H9 (cell line): Measurements from ENCODE around the gene SMC4. TPM values are rescaled to one million over a fixed set of nuclear protein-coding genes. Genes with fewer than 3 reads are reported as not detected.
A peak's percentile ranks its signal among the peaks of the same experiment; 100 is the strongest.

Source experiments
- DNase-seq: peaks from one replicate; pipeline ENCODE4 v3.0.0-alpha.2; 2017
- H2AFZ ChIP-seq: one replicate; pipeline ENCODE4 v1.6.1; 2013; ENCODE audit warnings: mild to moderate bottlenecking, low read length, control low read depth, moderate library complexity
- H2AK5ac ChIP-seq: 2 replicates; pipeline ENCODE4 v1.6.1; 2013; ENCODE audit warnings: low read length, control low read depth, mixed read lengths; ENCODE audit not compliant: insufficient read length
- H2BK120ac ChIP-seq: one replicate; pipeline ENCODE4 v1.6.1; 2013; ENCODE audit warnings: low read depth, mild to moderate bottlenecking, low read length, control low read depth, inconsistent platforms; ENCODE audit not compliant: poor library complexity, severe bottlenecking
- H2BK12ac ChIP-seq: 2 replicates; pipeline ENCODE4 v1.6.1; 2013; ENCODE audit warnings: low read length, control low read depth, mixed read lengths, low read depth; ENCODE audit not compliant: insufficient read length
- H2BK15ac ChIP-seq: 2 replicates; pipeline ENCODE4 v1.6.1; 2013; ENCODE audit warnings: low read depth, low read length, control low read depth
- H2BK20ac ChIP-seq: one replicate; pipeline ENCODE4 v1.6.1; 2013; ENCODE audit warnings: low read depth, mild to moderate bottlenecking, low read length, control low read depth, inconsistent platforms; ENCODE audit not compliant: poor library complexity, severe bottlenecking
- H2BK5ac ChIP-seq: 2 replicates; pipeline ENCODE4 v1.6.1; 2013; ENCODE audit warnings: low read length, control low read depth, mixed read lengths; ENCODE audit not compliant: insufficient read length
- H3K14ac ChIP-seq: 2 replicates; pipeline ENCODE4 v1.6.1; 2013; ENCODE audit warnings: low read length, control low read depth; ENCODE audit not compliant: insufficient read depth
- H3K18ac ChIP-seq: 2 replicates; pipeline ENCODE4 v1.6.1; 2013; ENCODE audit warnings: low read depth, mild to moderate bottlenecking, mixed read lengths, low read length, control low read depth; ENCODE audit not compliant: insufficient read length
- H3K23ac ChIP-seq: 2 replicates; pipeline ENCODE4 v1.6.1; 2013; ENCODE audit warnings: low read length, control low read depth, mixed read lengths, low read depth; ENCODE audit not compliant: insufficient read length
- H3K23me2 ChIP-seq: 2 replicates; pipeline ENCODE4 v1.6.1; 2013; ENCODE audit warnings: low read depth, mild to moderate bottlenecking, mixed read lengths, low read length, control low read depth; ENCODE audit not compliant: insufficient read length, poor library complexity, severe bottlenecking
- H3K27ac ChIP-seq: 2 replicates; pipeline ENCODE4 v1.5.1; 2013; ENCODE audit warnings: low read length, control low read depth, mixed read lengths, low read depth; ENCODE audit not compliant: insufficient read length
- H3K27me3 ChIP-seq: 2 replicates; pipeline ENCODE4 v1.6.1; 2013; ENCODE audit warnings: low read length, control low read depth, inconsistent platforms; ENCODE audit not compliant: insufficient read depth
- H3K4ac ChIP-seq: 2 replicates; pipeline ENCODE4 v1.6.1; 2013; ENCODE audit warnings: low read depth, mild to moderate bottlenecking, control low read depth, inconsistent platforms, low read length, moderate library complexity
- H3K4me1 ChIP-seq: 2 replicates; pipeline ENCODE4 v1.6.1; 2013; ENCODE audit warnings: low read length, control low read depth, inconsistent platforms; ENCODE audit not compliant: insufficient read depth
- H3K4me2 ChIP-seq: 2 replicates; pipeline ENCODE4 v1.6.1; 2013; ENCODE audit warnings: low read length, control low read depth, mixed read lengths; ENCODE audit not compliant: insufficient read length, insufficient read depth
- H3K56ac ChIP-seq: 2 replicates; pipeline ENCODE4 v1.6.1; 2013; ENCODE audit warnings: low read depth, mild to moderate bottlenecking, mixed read lengths, low read length, control low read depth; ENCODE audit not compliant: insufficient read length
- H3K79me1 ChIP-seq: 2 replicates; pipeline ENCODE4 v1.6.1; 2013; ENCODE audit warnings: low read depth, mild to moderate bottlenecking, moderate library complexity, low read length, control low read depth, inconsistent platforms; ENCODE audit not compliant: insufficient read depth, poor library complexity, severe bottlenecking
- H3K79me2 ChIP-seq: 2 replicates; pipeline ENCODE4 v1.6.1; 2013; ENCODE audit warnings: low read length, control low read depth, inconsistent platforms; ENCODE audit not compliant: insufficient read depth
- H3K9ac ChIP-seq: 2 replicates; pipeline ENCODE4 v1.6.1; 2013; ENCODE audit warnings: low read length, control low read depth, mixed read lengths; ENCODE audit not compliant: insufficient read length; ENCODE audit errors: extremely low read depth
- H3K9me3 ChIP-seq: one replicate; pipeline ENCODE4 v1.6.1; 2013; ENCODE audit warnings: low read depth, low read length, inconsistent platforms; ENCODE audit not compliant: control insufficient read depth
- H3T11ph ChIP-seq: one replicate; pipeline ENCODE4 v1.6.1; 2013; ENCODE audit warnings: mild to moderate bottlenecking, low read length, control low read depth, inconsistent platforms
- H4K20me1 ChIP-seq: one replicate; pipeline ENCODE4 v1.6.1; 2013; ENCODE audit not compliant: control insufficient read depth, insufficient read length, insufficient read depth
- H4K5ac ChIP-seq: 2 replicates; pipeline ENCODE4 v1.6.1; 2013; ENCODE audit warnings: low read depth, mild to moderate bottlenecking, mixed read lengths, low read length, control low read depth; ENCODE audit not compliant: insufficient read length
- H4K8ac ChIP-seq: replicated peaks from 2 replicates; pipeline ENCODE4 v1.6.1; 2013; ENCODE audit warnings: low read length, control low read depth, mixed read lengths, low read depth; ENCODE audit not compliant: insufficient read length
- H4K91ac ChIP-seq: 2 replicates; pipeline ENCODE4 v1.6.1; 2013; ENCODE audit warnings: low read depth, mild to moderate bottlenecking, moderate library complexity, mixed read lengths, low read length, control low read depth; ENCODE audit not compliant: insufficient read length
- H3K27ac Mint-ChIP-seq, 3 experiments: 2 replicates in 2 of 3; 3 replicates in 1 of 3; pipeline ENCODE4 v1.8.0; 2020 to 2021; ENCODE audit warnings: mixed read lengths in 3 of 3, mild to moderate bottlenecking in 1 of 3, moderate library complexity in 1 of 3
- H3K27me3 Mint-ChIP-seq: 2 replicates; pipeline ENCODE4 v1.8.0; 2021; ENCODE audit warnings: low read depth, mild to moderate bottlenecking, moderate library complexity, mixed read lengths
- H3K36me3 Mint-ChIP-seq, 3 experiments: 2 replicates in 2 of 3; 3 replicates in 1 of 3; pipeline ENCODE4 v1.8.0; 2020 to 2021; ENCODE audit warnings: low read depth in 3 of 3, mixed read lengths in 3 of 3; ENCODE audit not compliant: insufficient read depth in 1 of 3
- H3K4me1 Mint-ChIP-seq, 2 experiments: 2 replicates each; pipeline ENCODE4 v1.8.0; 2020; ENCODE audit warnings: mixed read lengths in 2 of 2
- H3K4me3 Mint-ChIP-seq, 2 experiments: 2 replicates in 1 of 2; 3 replicates in 1 of 2; pipeline ENCODE4 v1.8.0; 2020 to 2021; ENCODE audit warnings: mild to moderate bottlenecking in 2 of 2, mixed read lengths in 2 of 2, moderate library complexity in 1 of 2
- H3K9me3 Mint-ChIP-seq, 2 experiments: 2 replicates in 1 of 2; 3 replicates in 1 of 2; pipeline ENCODE4 v1.8.0; 2020; ENCODE audit warnings: mild to moderate bottlenecking in 2 of 2, mixed read lengths in 2 of 2, moderate library complexity in 1 of 2
- CTCF ChIP-seq: fragments of 200-600 bp; sonication (generic); conservative IDR thresholded peaks from 3 replicates; pipeline ENCODE4 v1.8.0; 2021; ENCODE audit warnings: antibody characterized with exemption, mild to moderate bottlenecking
- WGBS: extraction: QIAGEN DNeasy Blood & Tissue Kit; methylation state at CpG from one replicate; pipeline ENCODE4 v1.1.7; 2013; ENCODE audit warnings: missing lambda C conversion rate, low lambda C conversion rate, mixed read lengths; ENCODE audit not compliant: insufficient read length; ENCODE audit errors: extremely low coverage; 5-methylcytosine and 5-hydroxymethylcytosine counted together
- total RNA-seq: library from RNA; stranded (reverse); gene quantifications from 2 replicates; pipeline ENCODE4 v1.2.1, GENCODE V29; 2021

Gene SMC4
- total RNA-seq, 1 experiment from 2014 or later, result 130 TPM

DNA sequence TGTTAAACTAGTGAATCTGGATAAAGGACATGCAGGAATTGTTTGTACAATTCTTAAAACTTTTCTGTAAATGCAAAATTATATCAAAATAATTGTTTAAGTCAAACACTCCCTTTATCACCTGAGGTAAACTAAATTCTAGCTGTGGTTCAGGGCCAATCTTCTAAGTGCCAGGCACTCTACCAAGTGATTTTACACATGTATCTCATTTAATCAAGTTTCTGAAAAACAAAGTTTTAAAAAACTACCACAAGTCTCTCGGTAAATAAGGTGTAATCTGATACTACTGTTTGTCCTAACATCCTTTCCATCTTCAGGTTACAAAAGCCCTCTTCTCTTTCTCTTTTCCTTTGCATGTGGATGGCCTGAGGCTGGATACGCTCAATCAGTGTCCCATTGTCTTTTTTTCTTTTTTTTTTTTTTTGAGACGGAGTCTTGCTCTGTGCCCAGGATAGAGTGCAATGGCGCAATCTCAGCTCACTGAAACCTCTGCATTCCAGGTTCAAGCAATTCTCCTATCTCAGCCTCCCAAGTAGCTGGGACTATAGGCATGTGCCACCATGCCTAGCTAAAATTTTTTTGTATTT lies 19.7 kb upstream of the SMC4 start:
- no peaks in the 10 kb centered on the region for H3K23me2 ChIP-seq
- no peaks in the 10 kb centered on the region for H3K27me3 ChIP-seq
- H3K56ac ChIP-seq, result no peak overlapping the region
- no peak overlapping the region for H3K14ac ChIP-seq
- H2BK15ac ChIP-seq, result no peak overlapping the region
- no peak overlapping the region for H3K23ac ChIP-seq
- Mint-ChIP-seq H3K4me1 (peaks cover 16 to 17% of the 10 kb centered on the region in 2 experiments), H3K9me3 (no peaks in the 10 kb centered on the region), H3K27me3 (no peaks in the 10 kb centered on the region), H3K36me3 (peaks cover under 1 to 9% (median 2%) of the 10 kb centered on the region in 3 experiments; a peak in 5 of 7 replicates), H3K27ac (peak overlapping the region in 2 of 3 experiments; percentile 58 to 88; a peak in 5 of 7 replicates), H3K4me3 (peak overlapping the region in 1 of 2 experiments; percentile 1; a peak in 1 of 5 replicates)
- no peak overlapping the region for H2AK5ac ChIP-seq
- no CpG with 5 or more reads among the region's 4 CpGs for WGBS
- H2BK20ac ChIP-seq, result no peak overlapping the region
- no peaks in the 10 kb centered on the region for H3K9me3 ChIP-seq
- no peaks in the 10 kb centered on the region; the same call in 1 of the 2 replicates for H3K4me1 ChIP-seq
- H4K8ac ChIP-seq, result peak overlapping the region; percentile 90
- H3K4ac ChIP-seq, result no peak overlapping the region
- H2BK120ac ChIP-seq, result no peak overlapping the region
- peak overlapping the region; percentile 29 for H3K4me2 ChIP-seq
- no peak for DNase-seq
- no peak overlapping the region for H2BK5ac ChIP-seq
- H3K27ac ChIP-seq, result no peak overlapping the region
- no peak overlapping the region for H3T11ph ChIP-seq
- no peak for TF ChIP-seq CTCF
- H3K79me1 ChIP-seq, result peaks cover 1% of the 10 kb centered on the region
- no peaks in the 10 kb centered on the region for H4K20me1 ChIP-seq
- no peak overlapping the region for H4K5ac ChIP-seq
- no peak overlapping the region for H2AFZ ChIP-seq
- H3K79me2 ChIP-seq, result no peaks in the 10 kb centered on the region; the same call in 1 of the 2 replicates
- H4K91ac ChIP-seq, result no peak overlapping the region
- no peak overlapping the region for H3K9ac ChIP-seq
- H2BK12ac ChIP-seq, result no peak overlapping the region
- H3K18ac ChIP-seq, result peak overlapping the region; percentile 78
